ENCODE measurements around the gene PPP1R15B. TPM values are rescaled to one million over a fixed set of nuclear protein-coding genes. Genes with fewer than 3 reads are reported as not detected.
A peak's percentile ranks its signal among the peaks of the same experiment; 100 is the strongest.

The PPP1R15B gene
- total RNA-seq, 1 donor from 2014 or later: 43.3 TPM

DNA sequence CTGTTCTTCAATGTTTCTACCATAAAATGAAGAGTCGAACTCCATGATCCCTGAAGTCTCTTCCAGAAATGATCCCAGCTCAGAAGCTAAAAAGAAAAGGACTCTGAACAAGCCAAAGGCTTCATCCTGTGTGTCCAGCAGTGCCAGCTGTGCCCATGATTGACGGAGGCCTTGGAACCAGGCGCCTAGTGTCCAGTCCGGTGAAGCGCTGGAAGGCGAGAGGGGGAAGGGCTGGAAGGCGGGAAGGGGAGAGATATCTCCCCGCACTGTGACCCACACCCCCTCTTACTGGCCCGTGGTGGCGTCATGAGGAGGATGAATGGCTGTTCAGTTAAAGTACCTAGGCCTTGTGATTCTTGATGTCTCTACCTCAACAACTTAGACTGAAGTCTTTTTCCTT lies 41.4 kb downstream of the PPP1R15B start:
- Mint-ChIP-seq H3K9me3 (ENCODE audit: low read depth) (no peaks in the 10 kb centered on the region), H3K36me3 (ENCODE audit: insufficient read depth) (no peaks in the 10 kb centered on the region), H3K27ac (no peak overlapping the region), H3K27me3 (peaks cover 35% of the 10 kb centered on the region), H3K4me3 (ENCODE audit: low read depth) (no peak overlapping the region), H3K4me1 (ENCODE audit: low read depth) (peaks cover under 1% of the 10 kb centered on the region)
- TF ChIP-seq, protein P1, sequence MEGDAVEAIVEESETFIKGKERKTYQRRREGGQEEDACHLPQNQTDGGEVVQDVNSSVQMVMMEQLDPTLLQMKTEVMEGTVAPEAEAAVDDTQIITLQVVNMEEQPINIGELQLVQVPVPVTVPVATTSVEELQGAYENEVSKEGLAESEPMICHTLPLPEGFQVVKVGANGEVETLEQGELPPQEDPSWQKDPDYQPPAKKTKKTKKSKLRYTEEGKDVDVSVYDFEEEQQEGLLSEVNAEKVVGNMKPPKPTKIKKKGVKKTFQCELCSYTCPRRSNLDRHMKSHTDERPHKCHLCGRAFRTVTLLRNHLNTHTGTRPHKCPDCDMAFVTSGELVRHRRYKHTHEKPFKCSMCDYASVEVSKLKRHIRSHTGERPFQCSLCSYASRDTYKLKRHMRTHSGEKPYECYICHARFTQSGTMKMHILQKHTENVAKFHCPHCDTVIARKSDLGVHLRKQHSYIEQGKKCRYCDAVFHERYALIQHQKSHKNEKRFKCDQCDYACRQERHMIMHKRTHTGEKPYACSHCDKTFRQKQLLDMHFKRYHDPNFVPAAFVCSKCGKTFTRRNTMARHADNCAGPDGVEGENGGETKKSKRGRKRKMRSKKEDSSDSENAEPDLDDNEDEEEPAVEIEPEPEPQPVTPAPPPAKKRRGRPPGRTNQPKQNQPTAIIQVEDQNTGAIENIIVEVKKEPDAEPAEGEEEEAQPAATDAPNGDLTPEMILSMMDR (IDR thresholded peaks at IDR 0.05; ENCODE audit: unreplicated experiment): no peak
- no peak for DNase-seq (ENCODE audit: low spot score, unreplicated experiment)

DNA sequence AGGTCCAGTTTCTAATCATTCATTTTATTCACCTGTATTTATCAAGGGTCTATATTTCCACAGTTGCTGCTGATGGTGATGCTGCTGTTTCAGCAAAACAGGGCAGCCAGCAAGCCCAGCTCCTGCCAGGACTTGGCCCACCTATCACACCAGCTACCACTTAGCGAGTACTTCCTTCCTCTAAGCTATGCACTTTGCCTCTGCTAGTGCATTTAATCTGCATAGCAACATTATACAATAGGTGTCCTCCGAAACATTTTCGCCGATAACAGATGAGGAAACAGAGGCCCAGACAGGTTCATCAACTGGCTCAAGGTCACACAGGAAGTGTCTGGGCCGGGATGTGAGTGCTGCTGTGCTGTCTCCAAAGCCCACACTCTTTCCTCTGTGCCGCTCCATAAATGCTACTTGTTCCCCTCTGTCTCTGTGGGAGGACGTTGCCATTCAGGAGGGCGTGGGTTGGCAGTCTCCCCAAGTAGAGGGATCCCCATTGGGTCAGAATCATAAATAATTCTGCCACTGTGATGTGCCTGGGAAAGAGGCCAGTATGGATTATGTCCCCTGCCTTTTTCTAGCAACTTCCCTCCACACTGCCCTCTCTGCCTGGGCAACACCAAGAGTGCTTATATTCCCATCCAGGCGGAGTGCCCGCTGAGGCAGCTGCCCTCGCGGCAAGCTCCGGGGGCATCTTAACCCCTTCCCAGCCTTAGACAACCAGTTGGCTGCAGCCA lies 42.5 kb downstream of the PPP1R15B start:
- H3K4me3 Mint-ChIP-seq (ENCODE audit: low read depth): no peak overlapping the region
- H3K36me3 Mint-ChIP-seq (ENCODE audit: insufficient read depth): no peaks in the 10 kb centered on the region
- no peak overlapping the region for H3K27ac Mint-ChIP-seq
- H3K4me1 Mint-ChIP-seq (ENCODE audit: low read depth): peaks cover 4% of the 10 kb centered on the region
- peaks cover 36% of the 10 kb centered on the region for H3K27me3 Mint-ChIP-seq
- TF ChIP-seq, protein P1 (IDR thresholded peaks at IDR 0.05; ENCODE audit: unreplicated experiment): no peak
- DNase-seq (ENCODE audit: low spot score, unreplicated experiment): no peak
- no peaks in the 10 kb centered on the region for H3K9me3 Mint-ChIP-seq (ENCODE audit: low read depth)

DNA sequence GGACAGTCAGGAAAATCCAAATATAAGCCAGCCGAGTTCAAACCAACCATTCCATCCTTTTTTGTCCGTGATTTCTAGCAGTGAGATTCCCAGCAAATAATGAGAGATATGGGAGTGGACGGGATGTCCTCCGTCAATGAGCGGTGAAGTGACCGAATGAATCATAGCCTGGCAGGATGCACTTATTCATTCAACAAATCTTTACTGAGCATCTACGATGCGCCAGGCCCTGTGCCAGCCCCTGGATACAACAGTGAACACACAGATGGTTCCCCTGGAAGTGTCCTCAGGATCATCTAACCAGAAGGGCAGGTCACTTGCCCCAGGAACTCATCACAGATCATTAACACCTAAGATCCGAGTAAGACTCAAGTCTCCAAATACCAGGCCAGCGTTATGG lies 43.7 kb downstream of the PPP1R15B start:
- H3K9me3 Mint-ChIP-seq (ENCODE audit: low read depth): no peaks in the 10 kb centered on the region
- H3K36me3 Mint-ChIP-seq (ENCODE audit: insufficient read depth): no peaks in the 10 kb centered on the region
- H3K4me1 Mint-ChIP-seq (ENCODE audit: low read depth): peaks cover 8% of the 10 kb centered on the region
- H3K27ac Mint-ChIP-seq: no peak overlapping the region
- TF ChIP-seq, protein P1 (IDR thresholded peaks at IDR 0.05; ENCODE audit: unreplicated experiment): no peak
- no peak for DNase-seq (ENCODE audit: low spot score, unreplicated experiment)
- H3K4me3 Mint-ChIP-seq (ENCODE audit: low read depth): no peak overlapping the region
- peaks cover 36% of the 10 kb centered on the region for H3K27me3 Mint-ChIP-seq

DNA sequence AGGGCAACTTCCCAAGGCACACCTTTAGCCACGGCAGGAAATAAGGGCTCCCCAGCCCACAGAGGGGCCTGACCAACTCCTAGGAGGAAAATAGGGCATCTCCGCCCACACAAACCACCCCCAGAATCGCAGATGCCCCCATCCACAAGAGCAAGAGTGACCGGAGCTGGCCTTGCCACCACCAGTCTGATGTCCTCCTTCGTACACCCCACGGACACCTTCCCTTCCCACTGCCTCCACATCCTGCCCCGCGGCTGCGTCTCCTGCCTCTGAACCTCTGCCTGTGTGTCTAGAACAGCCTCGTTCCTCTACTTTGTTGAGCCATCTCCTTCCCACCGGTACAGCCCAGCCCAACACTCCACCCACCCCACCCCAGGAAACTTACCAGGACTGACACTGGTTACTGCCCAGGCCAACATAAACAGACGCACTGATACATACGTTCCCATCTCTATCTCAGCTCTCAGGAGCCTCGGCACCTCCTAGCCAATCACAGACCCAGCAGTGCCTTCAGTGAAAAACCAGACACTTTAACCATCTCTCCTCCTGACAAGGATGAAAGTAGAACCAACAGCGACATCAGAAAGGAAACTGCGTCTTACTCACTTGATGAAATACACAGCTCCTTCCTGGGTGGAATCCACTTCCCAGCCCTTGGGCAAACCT lies 44.3 kb downstream of the PPP1R15B start:
- no peak for DNase-seq (ENCODE audit: low spot score, unreplicated experiment)
- Mint-ChIP-seq H3K27ac (no peak overlapping the region), H3K4me1 (ENCODE audit: low read depth) (peaks cover 8% of the 10 kb centered on the region), H3K36me3 (ENCODE audit: insufficient read depth) (no peaks in the 10 kb centered on the region), H3K9me3 (ENCODE audit: low read depth) (no peaks in the 10 kb centered on the region), H3K4me3 (ENCODE audit: low read depth) (no peak overlapping the region), H3K27me3 (peaks cover 32% of the 10 kb centered on the region)
- TF ChIP-seq, protein P1 (IDR thresholded peaks at IDR 0.05; ENCODE audit: unreplicated experiment): no peak

DNA sequence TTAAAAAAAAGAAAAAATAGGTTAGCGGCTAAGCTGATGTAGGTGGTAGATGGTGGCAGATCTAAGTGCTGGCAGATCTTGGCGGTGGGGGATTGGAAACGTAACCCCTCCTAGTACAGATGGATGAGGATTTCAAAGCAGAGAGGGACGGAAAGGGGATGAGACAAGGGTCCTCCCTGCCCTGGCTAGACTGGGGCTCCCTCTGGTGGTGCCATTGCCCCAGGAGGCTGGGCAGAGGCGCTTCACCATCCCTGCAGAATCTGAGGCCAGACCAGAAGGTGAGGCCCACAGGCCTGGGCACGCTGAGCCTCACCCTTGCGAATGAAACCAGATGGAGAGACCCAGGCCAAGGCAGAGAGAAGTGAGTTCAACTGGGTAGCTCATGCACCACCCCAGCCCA lies 44.9 kb downstream of the PPP1R15B start:
- no peaks in the 10 kb centered on the region for H3K9me3 Mint-ChIP-seq (ENCODE audit: low read depth)
- H3K4me3 Mint-ChIP-seq (ENCODE audit: low read depth): no peak overlapping the region
- TF ChIP-seq, protein P1 (IDR thresholded peaks at IDR 0.05; ENCODE audit: unreplicated experiment): peak; percentile 46
- peaks cover 8% of the 10 kb centered on the region for H3K4me1 Mint-ChIP-seq (ENCODE audit: low read depth)
- no peak for DNase-seq (ENCODE audit: low spot score, unreplicated experiment)
- H3K36me3 Mint-ChIP-seq (ENCODE audit: insufficient read depth): no peaks in the 10 kb centered on the region
- no peak overlapping the region for H3K27ac Mint-ChIP-seq
- peaks cover 26% of the 10 kb centered on the region for H3K27me3 Mint-ChIP-seq

All from progenitor cell of endocrine pancreas (in vitro differentiated cells).